CD14-positive monocyte (primary cell): ENCODE results near the gene MCMBP. TPM values are rescaled to one million over a fixed set of nuclear protein-coding genes. Genes with fewer than 3 reads are reported as not detected.

Experiments
- DNase-seq, 3 donors: peaks; one replicate each; pipeline ENCODE4 v3.0.0-alpha.2; 2011 to 2022
- H2AFZ ChIP-seq: 2 replicates; pipeline ENCODE4 v1.6.0; 2012; ENCODE audit warnings: mild to moderate bottlenecking, low read depth, low read length, inconsistent platforms; ENCODE audit not compliant: insufficient read depth, poor library complexity, severe bottlenecking
- H3K27ac ChIP-seq, 2 donors: 1 replicate in 1 of 2; 2 replicates in 1 of 2; pipeline ENCODE4 v1.5.1; 2012 to 2013; ENCODE audit warnings: low read length in 2 of 2, control low read depth in 1 of 2, inconsistent platforms in 1 of 2, low read depth in 1 of 2, mild to moderate bottlenecking in 1 of 2
- H3K27me3 ChIP-seq, 2 donors: one replicate each; pipeline versions ENCODE4 v1.6.0 to v1.6.1; 2011 to 2013; ENCODE audit warnings: low read length in 2 of 2; ENCODE audit not compliant: control insufficient read depth in 2 of 2, insufficient read depth in 2 of 2
- H3K36me3 ChIP-seq, 2 donors: replicated peaks in 1 of 2; 1 replicate in 1 of 2; 2 replicates in 1 of 2; pipeline versions ENCODE4 v1.5.1 to v1.6.1; 2012 to 2013; ENCODE audit warnings: low read length in 2 of 2, control low read depth in 1 of 2, inconsistent platforms in 1 of 2, mild to moderate bottlenecking in 1 of 2; ENCODE audit not compliant: insufficient read depth in 2 of 2, control insufficient read depth in 1 of 2
- H3K4me1 ChIP-seq, 2 donors: 1 replicate in 1 of 2; 2 replicates in 1 of 2; pipeline versions ENCODE4 v1.5.1 to v1.6.1; 2012 to 2013; ENCODE audit warnings: low read length in 2 of 2, control low read depth in 1 of 2, inconsistent platforms in 1 of 2, mild to moderate bottlenecking in 1 of 2, moderate library complexity in 1 of 2; ENCODE audit not compliant: insufficient read depth in 2 of 2, control insufficient read depth in 1 of 2
- H3K4me2 ChIP-seq: replicated peaks from 2 replicates; pipeline ENCODE3; 2012; ENCODE audit warnings: low read length, moderate library complexity, mild to moderate bottlenecking; ENCODE audit not compliant: poor library complexity, severe bottlenecking; ENCODE audit errors: extremely low read depth
- H3K4me3 ChIP-seq, 3 experiments: fragments of 200-600 bp in 1 of 3; sonication (generic) in 1 of 3; replicated peaks in 1 of 3; 1 replicate in 2 of 3; 2 replicates in 1 of 3; pipeline ENCODE4 v1.5.1; 2011 to 2013; ENCODE audit warnings: low read length in 3 of 3, mild to moderate bottlenecking in 3 of 3, control low read depth in 2 of 3, low read depth in 2 of 3, inconsistent platforms in 1 of 3, moderate library complexity in 1 of 3
- H3K79me2 ChIP-seq: 2 replicates; pipeline ENCODE4 v1.6.0; 2012; ENCODE audit warnings: mild to moderate bottlenecking, control low read depth, inconsistent platforms, low read length, moderate library complexity; ENCODE audit not compliant: insufficient read depth
- H3K9ac ChIP-seq: 2 replicates; pipeline ENCODE4 v1.6.0; 2017; ENCODE audit warnings: low read length, mild to moderate bottlenecking; ENCODE audit not compliant: insufficient read depth, poor library complexity, severe bottlenecking
- H3K9me3 ChIP-seq, 2 donors: replicated peaks in 1 of 2; 1 replicate in 1 of 2; 2 replicates in 1 of 2; pipeline versions ENCODE4 v1.5.1 to v1.6.1; 2012 to 2013; ENCODE audit warnings: low read length in 2 of 2, control low read depth in 1 of 2; ENCODE audit not compliant: control insufficient read depth in 1 of 2, insufficient read depth in 1 of 2
- H4K20me1 ChIP-seq: 2 replicates; pipeline ENCODE4 v1.6.0; 2012; ENCODE audit warnings: mild to moderate bottlenecking, low read length, control low read depth, moderate library complexity; ENCODE audit not compliant: insufficient read depth
- H3K27ac Mint-ChIP-seq, 7 donors: one replicate each; pipeline ENCODE4 v1.8.0; 2020; ENCODE audit warnings: mild to moderate bottlenecking in 7 of 7, mixed read lengths in 7 of 7, moderate library complexity in 6 of 7, inconsistent platforms in 2 of 7
- H3K27me3 Mint-ChIP-seq, 3 donors: one replicate each; pipeline ENCODE4 v1.8.0; 2021 to 2022; ENCODE audit warnings: low read depth in 3 of 3, mild to moderate bottlenecking in 3 of 3, mixed read lengths in 3 of 3, moderate library complexity in 3 of 3, inconsistent platforms in 1 of 3
- H3K36me3 Mint-ChIP-seq, 2 donors: one replicate each; pipeline ENCODE4 v1.8.0; 2020; ENCODE audit warnings: mixed read lengths in 2 of 2, inconsistent platforms in 1 of 2, mild to moderate bottlenecking in 1 of 2
- H3K4me1 Mint-ChIP-seq: one replicate; pipeline ENCODE4 v1.8.0; 2020; ENCODE audit warnings: mild to moderate bottlenecking, mixed read lengths
- H3K4me3 Mint-ChIP-seq, 2 donors: one replicate each; pipeline ENCODE4 v1.8.0; 2020; ENCODE audit warnings: mild to moderate bottlenecking in 2 of 2, mixed read lengths in 2 of 2, moderate library complexity in 1 of 2
- H3K9me3 Mint-ChIP-seq, 7 donors: one replicate each; pipeline ENCODE4 v1.8.0; 2020 to 2022; ENCODE audit warnings: mixed read lengths in 7 of 7, mild to moderate bottlenecking in 6 of 7, moderate library complexity in 6 of 7, inconsistent platforms in 2 of 7
- WGBS: methylation state at CpG from one replicate; pipeline ENCODE4 v1.1.5; 2013; ENCODE audit warnings: missing lambda C conversion rate; ENCODE audit not compliant: insufficient coverage; 5-methylcytosine and 5-hydroxymethylcytosine counted together
- intact Hi-C, 2 donors: fragments of 100-400 bp; cut with micrococcal nuclease; formaldehyde crosslinking; loops; one replicate each; pipeline versions ENCODE4 v1.15.0 to v1.15.1; 2023
- polyA plus RNA-seq, 3 donors: library from polyadenylated mRNA; depleted of rRNA in 1 of 3; unstranded in 2 of 3; stranded (reverse) in 1 of 3; fragments of 300-500 nt in 2 of 3; fragments of >200 nt in 1 of 3; fragmentation: Illumina TruSeq in 2 of 3; gene quantifications; 1 replicate in 2 of 3; 2 replicates in 1 of 3; pipeline ENCODE4 v1.2.3, GENCODE V29; 2012 to 2021
- TF ChIP-seq, protein P1 (sequence below): fragments of 200-600 bp; IDR thresholded peaks from one replicate; pipeline ENCODE4 v1.8.0; 2022; ENCODE audit warnings: antibody characterized with exemption, mild to moderate bottlenecking

MCMBP gene
- polyA plus RNA-seq, 3 donors = 40.3 to 96.7 (median 75.3) TPM

DNA sequence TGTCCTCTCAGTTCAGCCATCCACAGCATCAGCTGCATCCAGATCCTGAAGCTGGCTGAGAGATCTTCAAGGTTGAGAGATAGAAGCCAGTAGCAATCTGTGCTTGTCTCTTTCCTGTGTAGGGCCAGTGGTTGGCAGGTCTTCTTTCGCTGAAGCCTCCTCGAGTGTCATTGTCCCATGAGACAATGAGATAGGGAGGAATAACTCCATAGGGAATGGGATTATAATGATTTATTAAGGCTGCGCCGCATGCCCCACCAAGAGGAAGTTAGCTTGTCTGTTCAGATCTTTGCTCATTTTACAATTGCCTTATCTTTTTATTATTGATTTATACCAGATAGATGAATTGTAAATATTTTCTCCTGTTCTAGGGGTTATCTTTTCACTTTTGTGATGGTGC, 61.5 kb downstream of the MCMBP start:
- Mint-ChIP-seq H3K27me3 (peaks cover 0 to 2% (median 0%) of the 10 kb centered on the region in 3 donors), H3K4me1 (peaks cover 2% of the 10 kb centered on the region), H3K9me3 (peaks cover 0 to 2% (median 0%) of the 10 kb centered on the region in 7 donors), H3K4me3 (no peak overlapping the region), H3K27ac (peak overlapping the region in 2 of 7 donors; percentile 31 to 55), H3K36me3 (peaks cover 22 to 38% of the 10 kb centered on the region in 2 donors)
- Histone ChIP-seq H4K20me1 (no peaks in the 10 kb centered on the region), H3K4me1 (no peaks in the 10 kb centered on the region), H3K27me3 (no peaks in the 10 kb centered on the region), H3K36me3 (peaks cover 7 to 22% of the 10 kb centered on the region in 2 donors), H3K4me2 (no peak overlapping the region), H3K27ac (no peak overlapping the region), H3K4me3 (no peak overlapping the region), H3K9me3 (no peaks in the 10 kb centered on the region), H3K9ac (no peak overlapping the region), H2AFZ (no peak overlapping the region), H3K79me2 (no peaks in the 10 kb centered on the region)
- no peak for DNase-seq
- TF ChIP-seq, protein P1, sequence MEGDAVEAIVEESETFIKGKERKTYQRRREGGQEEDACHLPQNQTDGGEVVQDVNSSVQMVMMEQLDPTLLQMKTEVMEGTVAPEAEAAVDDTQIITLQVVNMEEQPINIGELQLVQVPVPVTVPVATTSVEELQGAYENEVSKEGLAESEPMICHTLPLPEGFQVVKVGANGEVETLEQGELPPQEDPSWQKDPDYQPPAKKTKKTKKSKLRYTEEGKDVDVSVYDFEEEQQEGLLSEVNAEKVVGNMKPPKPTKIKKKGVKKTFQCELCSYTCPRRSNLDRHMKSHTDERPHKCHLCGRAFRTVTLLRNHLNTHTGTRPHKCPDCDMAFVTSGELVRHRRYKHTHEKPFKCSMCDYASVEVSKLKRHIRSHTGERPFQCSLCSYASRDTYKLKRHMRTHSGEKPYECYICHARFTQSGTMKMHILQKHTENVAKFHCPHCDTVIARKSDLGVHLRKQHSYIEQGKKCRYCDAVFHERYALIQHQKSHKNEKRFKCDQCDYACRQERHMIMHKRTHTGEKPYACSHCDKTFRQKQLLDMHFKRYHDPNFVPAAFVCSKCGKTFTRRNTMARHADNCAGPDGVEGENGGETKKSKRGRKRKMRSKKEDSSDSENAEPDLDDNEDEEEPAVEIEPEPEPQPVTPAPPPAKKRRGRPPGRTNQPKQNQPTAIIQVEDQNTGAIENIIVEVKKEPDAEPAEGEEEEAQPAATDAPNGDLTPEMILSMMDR = no peak
- intact Hi-C loops = no loop called here
- no CpG with 5 or more reads among the region's 4 CpGs for WGBS

DNA sequence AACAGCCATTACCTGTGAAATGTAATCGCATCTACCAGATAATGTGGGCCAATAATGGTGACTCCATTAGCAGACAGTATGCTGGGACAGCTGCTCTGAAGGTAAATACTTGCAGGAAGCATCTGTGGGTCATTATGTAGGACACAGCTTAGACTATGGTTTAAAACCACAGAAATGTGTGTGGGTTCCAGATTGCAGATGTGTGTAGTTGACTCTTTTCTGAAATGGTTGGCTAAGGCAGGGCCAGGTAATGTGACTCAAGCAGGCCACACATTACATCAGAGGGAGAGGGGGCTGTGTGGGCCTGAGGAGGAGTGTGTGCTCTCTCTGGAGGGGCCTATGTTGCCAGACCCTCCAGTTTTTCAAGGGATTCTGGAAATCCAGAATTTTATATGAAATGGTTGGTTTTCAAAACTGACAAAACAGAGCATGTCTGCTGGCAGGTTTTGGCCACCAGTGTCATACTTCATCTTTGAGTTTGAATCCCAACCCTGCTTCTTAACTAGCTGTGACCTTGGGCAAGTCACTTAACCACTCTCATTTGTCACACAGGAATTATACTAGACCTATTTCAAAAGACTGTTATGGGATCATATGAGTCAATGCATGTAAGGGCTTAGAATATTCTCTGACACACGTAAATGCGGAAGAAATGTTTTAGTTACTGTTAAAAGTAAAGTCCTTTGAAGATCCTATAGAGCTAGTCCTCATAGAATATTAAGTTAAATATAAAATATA, 64.5 kb downstream of the MCMBP start:
- H3K27ac ChIP-seq = no peak overlapping the region
- intact Hi-C loops = no loop called here
- Mint-ChIP-seq H3K36me3 (peaks cover 27 to 32% of the 10 kb centered on the region in 2 donors), H3K27ac (peak overlapping the region in 1 of 7 donors; percentile 9), H3K9me3 (no peaks in the 10 kb centered on the region), H3K27me3 (peaks cover 0 to 2% (median 0%) of the 10 kb centered on the region in 3 donors), H3K4me1 (peaks cover 2% of the 10 kb centered on the region), H3K4me3 (no peak overlapping the region)
- H2AFZ ChIP-seq = no peak overlapping the region
- DNase-seq = no peak
- H3K27me3 ChIP-seq = no peaks in the 10 kb centered on the region
- H3K4me2 ChIP-seq = no peak overlapping the region
- no peaks in the 10 kb centered on the region for H4K20me1 ChIP-seq
- H3K36me3 ChIP-seq = peaks cover 2 to 34% of the 10 kb centered on the region in 2 donors
- no peaks in the 10 kb centered on the region for H3K9me3 ChIP-seq
- no peak overlapping the region for H3K4me3 ChIP-seq
- no peaks in the 10 kb centered on the region for H3K79me2 ChIP-seq
- TF ChIP-seq, protein P1 = no peak
- H3K9ac ChIP-seq = no peak overlapping the region
- 60% methylated on average over 1 of the region's 3 CpGs for WGBS
- H3K4me1 ChIP-seq = no peaks in the 10 kb centered on the region
